Activated CD8-positive, alpha-beta memory T cell treated with anti-CD3 and anti-CD28 coated beads, Interleukin-2, amount 50 U/mL, for 1 hour (primary cell): ENCODE measurements around the gene ESCO1.
"Not testable (repeated sequence)": the region's sequence is repeated elsewhere in the genome, so short reads cannot be mapped to it uniquely, and the experiment has no call there.

ENCODE experiments used
- DNase-seq: peaks from one replicate; pipeline ENCODE4 v3.0.0-alpha.2; 2020; ENCODE audit errors: extremely low read depth

Gene ESCO1, protein sequence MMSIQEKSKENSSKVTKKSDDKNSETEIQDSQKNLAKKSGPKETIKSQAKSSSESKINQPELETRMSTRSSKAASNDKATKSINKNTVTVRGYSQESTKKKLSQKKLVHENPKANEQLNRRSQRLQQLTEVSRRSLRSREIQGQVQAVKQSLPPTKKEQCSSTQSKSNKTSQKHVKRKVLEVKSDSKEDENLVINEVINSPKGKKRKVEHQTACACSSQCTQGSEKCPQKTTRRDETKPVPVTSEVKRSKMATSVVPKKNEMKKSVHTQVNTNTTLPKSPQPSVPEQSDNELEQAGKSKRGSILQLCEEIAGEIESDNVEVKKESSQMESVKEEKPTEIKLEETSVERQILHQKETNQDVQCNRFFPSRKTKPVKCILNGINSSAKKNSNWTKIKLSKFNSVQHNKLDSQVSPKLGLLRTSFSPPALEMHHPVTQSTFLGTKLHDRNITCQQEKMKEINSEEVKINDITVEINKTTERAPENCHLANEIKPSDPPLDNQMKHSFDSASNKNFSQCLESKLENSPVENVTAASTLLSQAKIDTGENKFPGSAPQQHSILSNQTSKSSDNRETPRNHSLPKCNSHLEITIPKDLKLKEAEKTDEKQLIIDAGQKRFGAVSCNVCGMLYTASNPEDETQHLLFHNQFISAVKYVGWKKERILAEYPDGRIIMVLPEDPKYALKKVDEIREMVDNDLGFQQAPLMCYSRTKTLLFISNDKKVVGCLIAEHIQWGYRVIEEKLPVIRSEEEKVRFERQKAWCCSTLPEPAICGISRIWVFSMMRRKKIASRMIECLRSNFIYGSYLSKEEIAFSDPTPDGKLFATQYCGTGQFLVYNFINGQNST

DNA sequence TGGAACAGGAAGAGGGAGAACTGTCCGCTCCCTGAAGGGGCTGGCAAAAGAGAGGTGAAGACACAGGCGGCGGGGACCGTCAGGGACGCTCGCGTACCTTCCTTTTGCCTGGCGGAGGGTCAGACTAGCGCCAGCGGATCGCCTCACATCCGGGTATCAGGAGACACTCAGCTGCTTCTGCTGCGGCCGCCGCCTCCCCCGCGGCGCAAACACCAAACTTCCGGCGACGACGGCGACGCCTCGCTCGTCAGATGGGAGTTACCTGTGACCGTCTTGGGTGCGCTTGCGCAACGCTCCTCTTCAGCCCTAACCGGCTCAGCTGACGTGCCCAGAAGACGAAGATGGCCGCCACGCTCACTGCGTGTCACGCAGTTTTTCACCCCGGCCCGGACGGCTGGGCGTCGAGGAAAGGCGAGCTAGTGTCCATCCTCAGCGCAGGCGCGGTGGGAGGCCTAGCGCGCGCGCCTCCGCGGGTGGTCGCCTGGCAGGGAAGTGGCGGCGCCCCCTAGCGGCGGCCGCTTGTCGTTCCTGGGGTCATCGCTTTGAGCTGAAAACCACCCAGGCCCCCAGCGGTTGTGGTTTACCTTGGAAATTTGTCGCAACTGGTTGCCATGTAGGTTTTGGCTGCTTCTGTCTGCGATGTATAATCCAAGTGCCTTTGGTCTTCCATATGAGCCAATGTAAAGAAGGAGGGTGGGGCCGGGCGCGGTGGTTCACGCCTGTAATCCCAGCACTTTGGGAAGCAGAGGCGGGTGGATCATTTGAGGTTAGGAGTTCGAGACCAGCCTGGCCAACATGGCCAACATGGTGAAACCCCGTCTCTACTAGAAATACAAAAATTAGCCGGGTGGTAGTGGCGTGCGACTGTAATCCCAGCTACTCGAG is at the start of gene ESCO1:
TSS of gene ESCO1 (minus strand) at position 179 of the 885 bp plus-strand sequence. CDS start 25,861 bp downstream, outside the sequence.
- DNase-seq, result peak; percentile 84

DNA sequence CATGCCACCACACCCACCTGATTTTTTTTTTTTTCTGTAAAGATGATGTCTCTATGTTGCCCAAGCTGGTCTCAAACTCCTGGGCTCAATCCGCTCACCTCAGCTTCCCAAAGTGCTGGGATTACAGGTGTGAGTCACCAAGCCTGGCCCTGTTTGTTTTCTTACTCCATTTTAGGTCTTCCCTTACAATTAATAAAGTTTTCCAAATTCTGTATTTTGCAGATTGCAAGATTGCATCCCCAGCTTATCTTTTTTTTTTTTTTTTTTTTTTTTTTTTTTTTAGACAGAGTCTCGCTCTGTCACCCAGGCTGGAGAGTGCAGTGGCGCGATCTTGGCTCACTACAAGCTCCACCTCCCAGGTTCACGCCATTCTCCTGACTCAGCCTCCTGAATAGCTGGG is 39.9 kb upstream of the ESCO1 start:
- DNase-seq, result not testable (repeated sequence)

DNA sequence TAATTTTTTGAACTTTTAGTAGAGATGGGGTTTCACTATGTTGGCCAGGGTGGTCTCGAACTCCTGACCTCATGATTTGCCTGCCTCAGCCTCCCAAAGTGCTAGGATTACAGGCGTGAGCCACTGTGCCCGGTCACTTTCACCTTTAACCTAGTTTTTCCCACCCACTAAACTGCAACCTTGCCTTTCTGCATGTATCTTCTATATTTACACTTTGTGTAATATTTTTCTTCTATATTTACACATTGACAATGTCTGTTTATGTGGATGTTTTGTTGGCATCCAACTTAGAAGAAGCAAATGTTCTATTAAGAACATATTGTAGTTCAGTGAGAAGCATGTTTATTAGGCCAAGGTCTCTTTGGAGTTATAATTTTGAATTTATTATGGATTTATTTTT is 38.3 kb upstream of the ESCO1 start:
- no peak for DNase-seq

DNA sequence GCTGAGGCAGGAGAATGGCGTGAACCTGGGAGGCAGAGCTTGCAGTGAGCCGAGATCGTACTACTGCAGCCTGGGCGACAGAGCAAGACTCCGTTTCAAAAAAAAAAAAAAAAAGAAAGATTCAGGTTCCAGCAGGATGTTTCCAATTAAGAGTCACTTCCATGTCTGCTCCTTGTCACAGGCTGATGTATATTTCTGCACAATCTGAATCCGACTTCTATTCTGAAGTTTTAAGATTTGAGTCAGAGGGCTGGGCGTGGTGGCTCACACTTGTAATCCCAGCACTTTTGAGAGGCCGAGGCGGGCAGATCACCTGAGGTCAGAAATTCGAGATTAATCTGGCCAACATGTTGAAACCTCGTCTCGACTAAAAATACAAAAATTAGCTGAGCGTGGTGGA is 36.3 kb upstream of the ESCO1 start:
- DNase-seq, result no peak

DNA sequence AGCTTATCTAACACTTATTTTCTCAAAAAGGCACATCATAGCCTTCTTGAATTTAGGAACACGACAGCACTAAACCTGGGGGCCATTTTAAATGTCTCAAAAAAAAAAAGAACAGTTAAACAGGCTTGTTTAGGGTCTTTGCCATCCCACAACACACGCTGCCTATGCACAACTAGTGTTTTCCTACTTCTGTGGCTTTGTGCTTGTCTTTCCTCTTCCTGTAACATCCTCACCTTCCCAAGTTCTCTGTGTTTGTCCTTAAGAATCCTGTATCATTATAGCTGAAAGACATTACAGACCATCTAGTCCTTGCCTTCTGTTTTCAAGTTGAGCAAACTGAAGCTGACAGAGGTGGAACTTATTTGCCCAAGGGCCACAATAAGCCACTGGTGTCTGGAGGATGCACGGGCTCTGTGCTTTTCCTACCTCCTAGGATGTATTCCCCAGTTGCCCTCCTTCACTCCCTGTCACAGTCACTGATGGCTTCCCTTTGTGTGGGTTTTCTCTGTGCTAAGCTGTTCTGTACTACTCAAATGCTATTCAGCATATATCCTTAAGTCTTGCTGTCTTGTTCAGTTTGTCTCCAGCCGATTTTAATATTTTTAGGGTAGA is 34.2 kb upstream of the ESCO1 start:
- no peak for DNase-seq

DNA sequence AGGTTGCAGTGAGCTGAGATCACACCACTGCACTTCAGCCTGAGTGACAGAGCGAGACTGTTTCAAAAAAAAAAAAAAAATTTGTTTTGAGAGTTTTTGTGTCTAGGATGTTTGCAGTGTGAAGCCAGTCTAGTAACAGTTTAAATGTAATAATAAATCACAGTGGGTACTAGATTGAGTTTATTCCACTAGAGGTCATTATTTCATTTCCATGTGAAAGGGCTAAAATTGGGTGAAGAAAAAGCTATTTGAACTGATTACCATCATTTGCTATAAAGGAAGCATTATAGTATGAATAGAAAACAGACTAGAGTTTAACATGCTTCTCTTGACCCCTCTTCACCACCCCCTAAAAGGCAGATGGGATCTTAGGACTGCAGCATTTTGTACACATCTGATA is 31.9 kb upstream of the ESCO1 start:
- no peak for DNase-seq

DNA sequence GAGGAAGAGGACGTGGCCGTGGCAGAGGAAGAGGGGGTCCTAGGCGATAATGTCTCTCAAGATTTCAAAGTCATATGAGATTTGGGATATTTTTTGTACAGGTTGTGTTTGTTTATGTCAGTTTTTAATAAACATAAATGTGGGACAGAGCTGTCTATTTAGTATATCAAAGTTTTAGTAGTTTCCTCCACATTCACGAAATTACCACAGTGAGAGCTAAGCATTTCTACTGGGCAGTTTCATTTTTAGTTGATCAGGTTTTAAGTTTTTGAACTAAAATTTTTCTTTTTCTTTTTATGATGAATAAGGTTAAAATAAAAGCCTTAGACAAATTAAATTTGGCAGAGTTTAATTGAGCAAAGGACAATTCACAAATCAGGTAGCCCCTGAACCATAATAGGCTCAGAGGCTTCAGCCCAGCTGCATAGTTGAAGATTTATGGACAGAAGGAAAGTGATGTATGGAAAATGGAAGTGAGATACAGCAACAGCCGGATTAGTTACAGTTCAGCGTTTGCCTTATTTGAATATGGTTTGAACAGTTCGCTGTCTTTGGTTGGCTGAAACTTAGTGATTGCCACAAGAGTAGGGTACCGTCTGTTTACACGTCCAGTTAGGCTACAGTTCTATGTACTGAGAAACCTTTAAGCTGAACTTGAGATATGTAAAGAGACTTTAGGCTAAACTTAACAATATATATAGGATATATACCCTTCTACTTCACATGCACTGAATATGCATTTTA is 28.8 kb upstream of the ESCO1 start:
- DNase-seq, result no peak

DNA sequence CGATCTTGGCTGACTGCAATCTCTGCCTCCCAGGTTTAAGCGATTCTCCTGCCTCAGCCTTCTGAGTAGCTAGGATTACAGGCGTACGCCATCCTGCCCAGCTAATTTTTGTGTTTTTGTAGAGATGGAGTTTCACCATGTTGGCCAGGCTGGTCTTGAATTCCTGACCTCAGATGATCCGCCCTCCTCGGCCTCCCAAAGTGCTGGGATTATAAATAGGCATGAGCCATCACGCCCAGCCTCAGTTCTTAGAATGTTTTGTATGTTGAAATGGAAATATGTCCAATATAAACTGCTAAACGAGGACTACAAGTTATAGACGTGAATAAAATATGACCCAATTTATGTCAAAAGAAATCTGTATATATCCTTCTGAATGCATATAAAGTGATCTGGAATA is 21.1 kb upstream of the ESCO1 start:
- not testable (repeated sequence) for DNase-seq

DNA sequence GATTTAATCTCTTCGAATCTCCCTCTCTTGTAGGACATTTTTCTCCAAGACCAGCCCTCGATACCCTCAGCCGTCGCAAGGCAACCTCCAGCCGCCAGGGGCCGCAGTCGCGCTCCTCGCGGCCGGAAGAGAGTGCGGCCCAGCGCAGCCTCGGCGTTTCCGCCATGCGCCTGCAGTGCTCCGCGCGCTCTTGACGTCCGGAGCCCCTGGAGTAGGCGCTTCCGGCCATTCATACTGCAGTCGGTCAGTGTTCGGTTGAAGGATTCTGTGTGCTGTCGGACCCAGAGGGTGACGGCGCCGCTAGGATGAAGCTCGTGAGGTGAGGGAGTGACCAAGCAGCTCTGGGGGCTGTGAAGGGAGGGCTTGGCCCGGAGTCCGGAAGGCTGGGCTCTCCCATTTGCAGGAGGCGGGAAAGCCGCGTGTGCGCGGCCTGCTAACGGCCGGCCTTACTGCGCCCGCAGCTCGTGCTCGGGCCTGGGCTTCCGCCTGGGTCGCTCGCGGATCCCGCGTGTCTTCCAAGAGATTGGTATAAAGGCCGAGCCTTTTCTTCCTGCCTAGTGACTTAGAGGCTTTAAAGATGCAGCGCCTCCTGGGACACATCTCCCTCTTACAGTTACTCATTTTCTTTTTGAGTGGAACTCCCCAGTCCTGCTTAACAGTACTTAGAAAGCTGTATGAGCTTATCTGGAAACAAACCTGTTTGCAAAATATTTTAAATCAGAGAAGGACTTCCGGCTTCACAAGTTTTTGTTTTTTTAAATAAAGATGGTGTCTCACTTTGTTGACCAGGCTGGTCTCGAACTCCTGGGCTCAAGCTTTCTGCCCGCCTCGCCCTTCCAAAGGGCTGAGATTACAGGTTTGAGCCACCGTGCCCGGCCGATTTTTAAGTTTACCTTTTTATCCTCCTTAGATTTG is 11.9 kb upstream of the ESCO1 start, which contains the start of gene SNRPD1:
TSS of gene SNRPD1 (plus strand) at position 190 of the 915 bp plus-strand sequence. CDS start at position 306, 116 bp downstream.
- DNase-seq, result peak; percentile 22

DNA sequence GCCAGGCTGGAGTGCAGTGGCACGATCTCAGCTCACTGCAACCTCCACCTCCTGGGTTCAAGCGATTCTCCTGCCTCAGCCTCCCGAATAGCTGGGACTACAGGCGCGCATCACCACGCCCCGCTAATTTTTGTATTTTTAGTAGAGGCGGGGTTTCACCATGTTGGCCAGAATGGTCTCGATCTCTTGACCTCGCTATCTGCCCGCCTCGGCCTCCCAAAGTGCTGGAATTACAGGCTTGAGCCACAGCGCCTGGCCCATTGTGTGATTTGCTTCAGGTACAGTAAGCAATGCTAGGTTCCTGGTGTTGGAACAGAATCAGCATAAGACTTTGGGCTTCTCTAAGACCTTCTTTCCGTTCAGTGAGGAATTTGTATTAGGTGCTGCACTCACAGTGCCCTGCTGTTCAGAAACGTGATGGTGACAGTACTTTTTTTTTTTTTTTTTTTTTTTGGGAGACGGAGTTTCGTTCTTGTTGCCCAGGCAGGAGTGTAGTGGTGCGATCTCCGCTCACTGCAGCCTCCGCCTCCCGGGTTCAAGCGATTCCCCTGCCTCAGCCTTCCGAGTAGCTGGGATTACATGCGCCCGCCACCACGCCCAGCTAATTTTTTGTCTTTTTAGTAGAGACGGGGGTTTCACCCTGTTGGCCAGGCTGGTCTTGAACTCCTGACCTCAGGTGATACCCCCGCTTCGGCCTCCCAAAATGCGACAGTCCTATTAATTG is 11.1 kb upstream of the ESCO1 start:
- DNase-seq, result not testable (repeated sequence)

DNA sequence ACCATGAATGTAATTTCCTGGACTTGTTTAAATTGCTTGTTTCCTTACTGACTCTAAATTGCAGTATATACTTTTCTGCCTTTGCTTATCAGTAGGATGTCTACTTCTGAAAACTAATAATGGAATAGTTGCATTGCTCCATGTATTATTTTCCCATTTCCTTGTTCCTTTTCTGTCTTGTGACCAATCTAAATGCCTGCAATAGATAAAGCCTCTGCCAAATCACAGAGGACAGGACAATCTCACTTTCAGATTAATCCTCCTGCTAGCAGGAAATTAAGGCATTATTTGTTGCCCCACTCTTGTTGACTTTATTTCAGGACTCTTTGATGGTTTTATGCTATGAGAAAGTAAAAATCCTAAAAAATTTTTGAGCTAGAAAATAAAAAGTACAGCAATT is 4.7 kb upstream of the ESCO1 start:
- no peak for DNase-seq

DNA sequence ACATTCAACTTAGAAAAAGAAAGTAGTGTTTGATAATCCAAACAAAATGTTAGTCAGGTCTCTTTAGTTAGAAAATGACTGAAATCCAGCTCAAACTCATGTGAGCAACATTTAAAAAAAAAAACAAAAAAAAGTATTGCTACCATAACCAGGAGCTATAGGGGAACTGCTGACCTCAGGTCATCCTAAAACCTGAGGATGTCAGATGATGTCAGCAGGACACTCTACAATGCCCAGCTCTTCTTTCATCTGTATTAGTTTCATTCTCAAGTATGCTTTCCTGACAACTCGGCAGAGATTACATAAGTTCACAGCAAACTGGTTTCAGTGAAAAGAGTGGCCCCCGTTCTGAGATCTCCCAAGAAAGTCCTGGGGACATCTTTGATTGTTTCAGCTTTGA is 4.2 kb upstream of the ESCO1 start:
- no peak for DNase-seq

DNA sequence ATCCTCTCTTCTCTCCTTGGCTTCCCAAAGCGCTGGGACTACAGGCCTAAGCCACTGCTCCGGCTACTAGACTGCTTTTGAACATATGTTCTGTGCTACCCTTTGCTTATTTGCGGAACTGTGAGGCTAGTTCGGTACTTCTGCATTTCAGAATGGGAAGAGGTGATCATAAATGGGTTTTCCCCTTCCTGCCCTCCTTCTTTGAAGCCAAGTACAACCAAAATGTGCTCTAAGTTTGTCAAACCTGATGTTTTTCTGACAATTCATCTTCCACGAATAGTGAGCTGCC is 1.7 kb upstream of the ESCO1 start:
- no peak for DNase-seq

DNA sequence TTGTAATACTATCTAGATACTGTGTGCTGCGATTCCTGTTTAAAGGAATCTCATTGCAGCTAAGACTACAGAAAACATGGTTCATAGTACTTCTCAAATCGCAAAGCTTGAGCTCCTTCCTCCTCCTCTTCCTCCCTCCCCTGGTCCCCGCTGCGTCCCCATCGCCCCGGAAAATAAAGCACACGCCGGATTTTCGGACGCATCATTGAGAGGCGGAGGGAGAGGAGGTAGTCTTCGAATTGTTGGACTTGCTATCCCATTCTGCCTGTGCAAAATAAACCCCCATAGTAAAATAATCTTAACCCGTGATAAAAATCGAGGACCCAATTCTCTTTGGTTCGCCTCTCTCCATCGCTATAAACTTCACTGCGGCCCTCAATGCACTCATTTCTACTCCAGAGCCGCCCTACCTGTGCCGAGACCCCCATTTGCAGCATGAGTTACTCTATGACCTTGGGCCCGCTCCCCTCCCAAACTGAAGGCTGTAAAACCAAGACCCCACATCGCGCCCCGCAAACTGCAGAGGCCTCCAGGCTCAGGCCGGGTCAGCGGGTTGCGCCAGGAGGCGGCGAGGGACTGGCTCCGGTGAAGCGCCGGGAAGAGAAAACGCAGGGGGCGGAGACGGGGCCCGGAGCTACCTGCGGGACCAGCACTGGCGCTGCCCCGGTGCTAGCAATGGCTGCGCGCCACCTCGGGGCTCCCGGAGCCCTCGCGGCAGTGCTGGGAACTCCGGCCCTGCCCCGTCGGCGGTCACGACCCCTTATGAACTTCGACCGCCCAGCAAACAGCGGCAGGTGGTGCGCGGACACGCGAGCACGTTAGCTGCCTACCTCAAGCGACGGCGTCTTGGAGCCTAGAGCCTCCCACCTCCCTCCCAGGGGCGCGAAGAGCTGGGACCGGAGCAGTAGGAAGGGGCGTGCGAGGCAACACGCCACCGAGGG is 649 bp downstream of the ESCO1 start:
- peak; percentile 29 for DNase-seq

DNA sequence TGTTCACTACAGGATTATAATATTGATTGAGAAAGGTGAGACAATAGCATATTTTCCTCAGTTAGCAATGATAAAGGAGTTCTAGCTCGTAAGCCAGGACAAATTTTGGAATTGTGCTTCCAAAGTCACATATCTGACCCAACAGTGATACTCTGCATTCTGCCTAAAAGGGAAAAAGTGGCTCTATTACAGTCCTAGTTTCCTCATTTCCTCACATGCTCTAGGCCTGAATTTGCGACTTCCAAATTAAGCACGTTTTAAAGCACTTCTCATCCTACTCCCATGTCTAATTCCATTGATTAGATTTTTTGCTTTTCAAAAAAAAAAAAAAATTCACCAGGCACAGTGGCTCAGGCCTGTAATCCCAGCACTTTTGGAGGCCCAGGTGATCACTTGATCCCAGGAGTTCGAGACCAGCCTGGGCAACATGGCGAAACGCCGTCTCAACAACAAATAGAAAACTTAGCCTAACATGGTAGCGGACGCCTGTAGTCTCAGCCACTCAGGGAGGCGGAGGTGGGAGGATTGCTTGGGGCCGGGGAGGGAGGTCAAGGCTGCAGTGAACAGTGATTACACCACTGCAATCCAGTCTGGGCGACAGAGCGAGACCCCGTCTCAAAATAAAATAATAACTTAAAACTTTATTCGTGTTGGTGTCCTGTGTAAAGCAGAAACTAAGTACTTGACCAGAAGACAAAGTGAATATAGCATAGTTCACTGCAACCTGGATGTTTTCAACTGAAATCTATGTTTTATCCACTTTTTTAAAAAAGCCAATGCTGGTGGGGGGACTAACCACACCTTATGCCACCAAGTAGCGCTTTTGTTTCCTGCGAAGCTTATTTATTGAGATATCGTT is 1.5 kb downstream of the ESCO1 start:
- no peak for DNase-seq

DNA sequence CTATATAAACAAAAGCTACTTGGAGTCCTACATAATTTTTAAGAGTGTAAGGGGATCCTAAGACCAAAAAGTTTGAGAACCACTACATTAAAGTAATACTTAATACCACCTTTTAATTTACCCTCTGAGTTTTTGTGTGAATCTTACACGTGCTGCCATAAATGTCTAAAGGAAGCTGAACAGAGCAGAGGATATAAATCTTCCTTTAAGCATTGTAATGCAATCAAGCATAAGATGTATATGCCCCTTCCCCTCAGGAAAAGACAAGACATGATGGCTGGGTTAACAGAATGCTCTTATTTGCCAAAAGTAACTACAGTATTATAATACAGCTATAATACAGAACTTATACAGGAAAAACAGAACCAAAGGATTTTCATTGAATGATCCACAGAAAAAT is 2.9 kb downstream of the ESCO1 start:
- DNase-seq, result no peak
